Colonic mucosa (tissue), 4 donors: ENCODE data around the gene DHX38. TPM values are rescaled to one million over a fixed set of nuclear protein-coding genes. Genes with fewer than 3 reads are reported as not detected.

Source experiments
- DNase-seq: peaks from one replicate; pipeline ENCODE4 v3.0.0-alpha.2; 2020
- H3K27ac ChIP-seq: fragments of 200-600 bp; one replicate; pipeline ENCODE4 v1.8.0; 2021
- H3K27me3 ChIP-seq: fragments of 200-600 bp; one replicate; pipeline ENCODE4 v1.8.0; 2021
- H3K36me3 ChIP-seq: fragments of 200-600 bp; one replicate; pipeline ENCODE4 v1.8.0; 2021
- H3K4me1 ChIP-seq: fragments of 200-600 bp; one replicate; pipeline ENCODE4 v1.8.0; 2021; ENCODE audit warnings: mild to moderate bottlenecking
- H3K4me3 ChIP-seq: fragments of 200-600 bp; one replicate; pipeline ENCODE4 v1.8.0; 2021
- H3K9ac ChIP-seq, 2 donors: one replicate each; pipeline ENCODE4 v1.7.0; 2013; ENCODE audit warnings: control low read depth in 2 of 2, low read depth in 2 of 2, low read length in 2 of 2
- H3K9me3 ChIP-seq: fragments of 200-600 bp; one replicate; pipeline ENCODE4 v1.8.0; 2021
- CTCF ChIP-seq: fragments of 200-600 bp; IDR thresholded peaks from one replicate; pipeline ENCODE4 v1.8.0; 2022; ENCODE audit warnings: antibody characterized with exemption, mild to moderate bottlenecking
- intact Hi-C: fragments of 100-400 bp; cut with DNase I; formaldehyde crosslinking; loops from one replicate; pipeline ENCODE4 v1.14.1; 2022
- total RNA-seq, 2 donors: library from RNA; stranded (reverse); fragmentation: NEBNext Ultra II Directional in 1 of 2; extraction: Animal tissue kit (Norgen Biotek cat#: 25700) in 1 of 2; gene quantifications; one replicate each; pipeline ENCODE4 v1.2.1, GENCODE V29; 2021
- donor health status: healthy.
- donor health status: DM: no; HTN: no; CAD: no.
- donor health status: DM: no; HTN: no; CAD: no.

DHX38 gene
- total RNA-seq, 2 donors from 2014 or later, result 41.7 to 79.3 TPM

- intact Hi-C loops, result no loop called here
- no peak for TF ChIP-seq CTCF
- H3K9me3 ChIP-seq, result no peaks in the 10 kb centered on the region
- H3K4me1 ChIP-seq, result no peaks in the 10 kb centered on the region
- no peak overlapping the region for H3K4me3 ChIP-seq
- H3K36me3 ChIP-seq, result peaks cover 53% of the 10 kb centered on the region
- no peak overlapping the region for H3K9ac ChIP-seq
- H3K27me3 ChIP-seq, result no peaks in the 10 kb centered on the region
- H3K27ac ChIP-seq, result no peak overlapping the region
- no peak for DNase-seq
Observed at GRCh38 chr16:72105978-72106377, 12.3 kb downstream of the DHX38 start.

GRCh38 chr16:72107371-72107770 lies 13.7 kb downstream of the DHX38 start:
- no peak for DNase-seq
- peaks cover 46% of the 10 kb centered on the region for H3K36me3 ChIP-seq
- no peak for TF ChIP-seq CTCF
- H3K9ac ChIP-seq, result no peak overlapping the region
- no peaks in the 10 kb centered on the region for H3K9me3 ChIP-seq
- H3K27me3 ChIP-seq, result no peaks in the 10 kb centered on the region
- intact Hi-C loops, result no loop called here
- H3K4me1 ChIP-seq, result no peaks in the 10 kb centered on the region
- H3K27ac ChIP-seq, result no peak overlapping the region
- no peak overlapping the region for H3K4me3 ChIP-seq

- Histone ChIP-seq H3K9me3 (no peaks in the 10 kb centered on the region), H3K4me1 (no peaks in the 10 kb centered on the region), H3K27ac (no peak overlapping the region), H3K36me3 (peaks cover 44% of the 10 kb centered on the region), H3K9ac (no peak overlapping the region), H3K27me3 (no peaks in the 10 kb centered on the region), H3K4me3 (no peak overlapping the region)
- DNase-seq, result no peak
- intact Hi-C loops, result no loop called here
- no peak for TF ChIP-seq CTCF
Observed at GRCh38 chr16:72108353-72109102, 14.9 kb downstream of the DHX38 start.

- no peaks in the 10 kb centered on the region for H3K27me3 ChIP-seq
- no peak overlapping the region for H3K9ac ChIP-seq
- no peaks in the 10 kb centered on the region for H3K9me3 ChIP-seq
- no peak overlapping the region for H3K27ac ChIP-seq
- H3K4me3 ChIP-seq, result no peak overlapping the region
- peaks cover 38% of the 10 kb centered on the region for H3K36me3 ChIP-seq
- DNase-seq, result no peak
- TF ChIP-seq CTCF, result no peak
- H3K4me1 ChIP-seq, result no peaks in the 10 kb centered on the region
- intact Hi-C loops, result no loop called here
Observed at GRCh38 chr16:72109300-72109699, 15.7 kb downstream of the DHX38 start.

GRCh38 chr16:72109966-72110530 lies 16.4 kb downstream of the DHX38 start:
- no peaks in the 10 kb centered on the region for H3K4me1 ChIP-seq
- DNase-seq, result no peak
- H3K36me3 ChIP-seq, result peaks cover 33% of the 10 kb centered on the region
- no peak for TF ChIP-seq CTCF
- no peak overlapping the region for H3K9ac ChIP-seq
- no peak overlapping the region for H3K4me3 ChIP-seq
- intact Hi-C loops, result no loop called here
- H3K27me3 ChIP-seq, result no peaks in the 10 kb centered on the region
- H3K27ac ChIP-seq, result no peak overlapping the region
- no peaks in the 10 kb centered on the region for H3K9me3 ChIP-seq
